ENCODE data around the gene APOL1. TPM values are rescaled to one million over a fixed set of nuclear protein-coding genes. Genes with fewer than 3 reads are reported as not detected.
A peak's percentile ranks its signal among the peaks of the same experiment; 100 is the strongest.

Gene APOL1
- total RNA-seq, 6 experiments from 2014 or later, result 85.1 to 299 (median 119) TPM

DNA sequence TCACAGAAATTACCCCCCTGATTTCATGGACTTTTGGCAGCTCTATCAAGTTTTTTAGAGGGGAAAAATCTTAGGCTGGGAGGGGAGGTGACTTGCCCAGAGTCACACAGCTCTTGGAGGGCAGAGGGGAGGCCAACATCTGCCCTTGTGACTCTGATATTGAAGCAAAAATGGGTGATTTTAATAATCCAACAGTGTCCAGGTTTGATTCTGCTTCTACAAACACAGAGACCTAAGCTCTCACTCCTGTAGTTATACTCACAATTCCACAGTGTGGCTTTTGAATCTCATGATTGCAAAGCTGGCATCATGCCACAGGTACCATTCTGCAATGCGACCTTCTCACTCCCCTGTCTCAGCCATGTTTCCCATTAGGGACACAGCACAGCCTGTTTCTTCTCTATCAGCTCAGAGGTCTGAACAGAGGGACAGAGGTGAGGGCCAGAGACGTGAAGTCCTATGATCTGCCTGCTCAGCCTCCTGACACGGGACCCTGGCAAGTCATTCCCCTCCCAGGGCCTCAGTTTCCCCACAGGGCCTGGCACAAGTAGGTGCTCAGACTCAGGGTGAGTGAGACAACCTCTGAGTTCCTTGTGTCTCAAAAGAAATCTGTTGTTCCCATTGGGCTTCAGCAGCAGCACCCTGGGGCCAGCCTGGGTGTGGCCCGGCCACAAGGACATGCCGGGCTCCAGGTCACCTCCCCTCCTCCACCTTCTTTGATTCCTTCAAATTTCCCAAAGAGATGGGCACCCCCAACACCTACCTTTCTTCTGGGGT lies 14.4 kb upstream of the APOL1 start:
- Histone ChIP-seq H3K4me3 (peak overlapping the region; percentile 73 to 84 (median 78)), H3K27ac (peak overlapping the region; percentile 78 to 95 (median 90)), H3K9me3 (no peaks in the 10 kb centered on the region), H3K36me3 (peaks cover 0 to 5% (median 0%) of the 10 kb centered on the region in 4 donors), H3K27me3 (no peaks in the 10 kb centered on the region), H3K4me1 (peaks cover 0 to 22% (median 7%) of the 10 kb centered on the region in 4 donors)
- DNase-seq (peak in 1 of 3 donors; percentile 67), ATAC-seq (peak; percentile 24 to 56 (median 45))
- 0% methylated on average over 5 of the region's 5 CpGs for WGBS (ENCODE audit: insufficient coverage, low coverage, low lambda C conversion rate, missing lambda C conversion rate)
- TF ChIP-seq, protein P1, sequence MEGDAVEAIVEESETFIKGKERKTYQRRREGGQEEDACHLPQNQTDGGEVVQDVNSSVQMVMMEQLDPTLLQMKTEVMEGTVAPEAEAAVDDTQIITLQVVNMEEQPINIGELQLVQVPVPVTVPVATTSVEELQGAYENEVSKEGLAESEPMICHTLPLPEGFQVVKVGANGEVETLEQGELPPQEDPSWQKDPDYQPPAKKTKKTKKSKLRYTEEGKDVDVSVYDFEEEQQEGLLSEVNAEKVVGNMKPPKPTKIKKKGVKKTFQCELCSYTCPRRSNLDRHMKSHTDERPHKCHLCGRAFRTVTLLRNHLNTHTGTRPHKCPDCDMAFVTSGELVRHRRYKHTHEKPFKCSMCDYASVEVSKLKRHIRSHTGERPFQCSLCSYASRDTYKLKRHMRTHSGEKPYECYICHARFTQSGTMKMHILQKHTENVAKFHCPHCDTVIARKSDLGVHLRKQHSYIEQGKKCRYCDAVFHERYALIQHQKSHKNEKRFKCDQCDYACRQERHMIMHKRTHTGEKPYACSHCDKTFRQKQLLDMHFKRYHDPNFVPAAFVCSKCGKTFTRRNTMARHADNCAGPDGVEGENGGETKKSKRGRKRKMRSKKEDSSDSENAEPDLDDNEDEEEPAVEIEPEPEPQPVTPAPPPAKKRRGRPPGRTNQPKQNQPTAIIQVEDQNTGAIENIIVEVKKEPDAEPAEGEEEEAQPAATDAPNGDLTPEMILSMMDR (IDR thresholded peaks at IDR 0.05), result no peak
- no peak for TF ChIP-seq POLR2A (IDR thresholded peaks at IDR 0.05)
- intact Hi-C loops (cut with DNase I), result loop anchor here (10.0 kb wide), 1 partner anchor 46 kb away; no protein-coding TSS in a partner anchor

DNA sequence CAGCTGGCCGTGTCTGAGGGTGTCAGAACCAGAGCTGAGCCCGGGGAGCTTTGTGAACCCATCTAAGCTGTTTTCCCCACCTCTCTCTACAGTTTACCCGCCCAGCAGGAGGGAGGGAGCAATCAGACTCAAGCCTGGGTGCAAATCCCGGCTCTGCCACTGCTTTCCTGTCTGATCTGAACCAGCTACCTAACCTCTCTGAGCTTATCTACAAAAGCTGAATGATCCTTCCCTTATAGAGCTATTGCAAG lies 13.9 kb upstream of the APOL1 start:
- ATAC-seq, result peak; percentile 6 to 24 (median 20)
- TF ChIP-seq, protein P1 (IDR thresholded peaks at IDR 0.05), result no peak
- no peak for TF ChIP-seq POLR2A (IDR thresholded peaks at IDR 0.05)
- peaks cover 0 to 22% (median 5%) of the 10 kb centered on the region in 4 donors for H3K4me1 ChIP-seq
- H3K27me3 ChIP-seq, result no peaks in the 10 kb centered on the region
- 0% methylated on average over 1 of the region's 4 CpGs for WGBS (ENCODE audit: insufficient coverage, low coverage, low lambda C conversion rate, missing lambda C conversion rate)
- H3K9me3 ChIP-seq, result no peaks in the 10 kb centered on the region
- peaks cover 0 to 2% (median 0%) of the 10 kb centered on the region in 4 donors for H3K36me3 ChIP-seq
- H3K4me3 ChIP-seq, result peak overlapping the region; percentile 73 to 84 (median 78)
- intact Hi-C loops (cut with DNase I), result loop anchor here (10.0 kb wide), 1 partner anchor 46 kb away; no protein-coding TSS in a partner anchor
- H3K27ac ChIP-seq, result peak overlapping the region; percentile 78 to 95 (median 90)
- DNase-seq, result no peak

DNA sequence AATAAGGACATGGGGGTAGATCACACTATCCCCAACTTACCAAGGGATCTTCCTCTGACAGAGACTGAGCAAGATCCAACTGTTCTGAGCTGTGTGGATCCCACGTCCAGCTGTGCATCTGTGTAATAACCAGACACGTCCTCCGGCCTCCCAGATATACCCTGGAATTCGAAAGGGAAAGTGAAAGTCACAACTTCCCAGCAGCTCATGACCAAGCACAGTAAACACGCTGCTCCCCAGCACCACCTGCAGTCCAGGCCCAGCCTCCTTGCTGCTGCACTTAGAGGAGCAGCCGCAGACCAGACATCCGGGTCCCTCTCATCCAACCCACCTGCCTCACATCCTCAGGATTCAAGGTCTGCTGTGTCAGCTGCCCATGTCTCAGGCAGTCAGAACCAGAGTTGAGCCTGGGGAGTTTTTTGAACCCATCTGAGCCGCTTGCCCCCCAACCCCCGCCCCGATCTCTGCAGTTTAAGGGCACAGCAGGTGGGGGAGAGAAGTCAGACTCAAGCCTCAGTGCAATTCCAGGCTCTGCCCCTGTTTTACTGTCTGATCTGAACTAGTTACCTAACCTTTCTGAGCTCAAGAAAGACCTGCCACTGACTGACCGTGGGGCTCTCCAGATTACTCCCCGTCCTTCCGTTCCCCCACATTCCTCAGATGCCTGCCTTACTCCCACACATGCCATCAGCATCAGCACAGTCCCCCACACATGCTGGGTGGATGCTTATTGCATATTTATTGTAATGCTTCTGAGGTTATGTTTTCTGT lies 13.3 kb upstream of the APOL1 start, which contains the start of gene APOL2:
Gene APOL2, minus strand, starts transcription at position 127 of the 771 bp plus-strand sequence. CDS start 6,365 bp downstream, outside the sequence.
- peak; percentile 91 for DNase-seq
- H3K9me3 ChIP-seq, result no peaks in the 10 kb centered on the region
- TF ChIP-seq POLR2A (IDR thresholded peaks at IDR 0.05), result peak; percentile 84
- TF ChIP-seq, protein P1 (IDR thresholded peaks at IDR 0.05), result peak; percentile 60 to 76 (median 72)
- H3K4me3 ChIP-seq, result peak within 1 kb of the TSS; percentile 73 to 84 (median 78)
- peaks cover 0 to 22% (median 5%) of the 10 kb centered on the region in 4 donors for H3K4me1 ChIP-seq
- no peaks in the 10 kb centered on the region for H3K27me3 ChIP-seq
- H3K27ac ChIP-seq, result peak within 1 kb of the TSS; percentile 78 to 95 (median 90)
- intact Hi-C loops (cut with DNase I), result loop anchor here (10.0 kb wide), 1 partner anchor 45 kb away; no protein-coding TSS in a partner anchor
- no peaks in the 10 kb centered on the region for H3K36me3 ChIP-seq
- 25% methylated on average over 10 of the region's 13 CpGs for WGBS (ENCODE audit: insufficient coverage, low coverage, low lambda C conversion rate, missing lambda C conversion rate)
- peak; percentile 91 to 97 (median 94) for ATAC-seq

DNA sequence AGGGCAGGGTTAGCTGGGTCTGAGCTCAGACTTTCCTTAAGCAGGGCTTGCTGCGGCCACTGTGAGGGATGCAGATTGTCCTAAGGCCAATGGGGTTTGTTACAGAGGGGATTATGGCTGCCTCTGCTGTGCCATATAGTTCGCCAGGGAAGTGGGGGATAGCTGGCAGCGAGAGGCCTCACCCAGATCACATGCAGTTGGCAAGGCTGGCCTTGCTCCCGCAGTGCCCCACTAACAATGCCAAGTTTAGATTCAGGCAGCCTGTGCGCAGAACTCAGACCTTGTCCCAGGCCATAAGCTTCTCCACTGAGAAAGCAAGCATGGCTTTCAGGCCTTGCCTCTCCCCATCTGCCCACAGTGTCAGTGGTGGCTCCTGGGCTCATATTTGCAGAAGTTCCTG lies 8.9 kb upstream of the APOL1 start:
- intact Hi-C loops (cut with DNase I), result no loop called here
- WGBS (ENCODE audit: insufficient coverage, low coverage, low lambda C conversion rate, missing lambda C conversion rate), result 40% methylated on average over 1 of the region's 5 CpGs
- H3K9me3 ChIP-seq, result no peaks in the 10 kb centered on the region
- H3K4me1 ChIP-seq, result peaks cover 0 to 15% (median 0%) of the 10 kb centered on the region in 4 donors
- no peak for ATAC-seq
- DNase-seq, result no peak
- H3K27ac ChIP-seq, result no peak overlapping the region
- TF ChIP-seq, protein P1 (IDR thresholded peaks at IDR 0.05), result no peak
- no peak for TF ChIP-seq POLR2A (IDR thresholded peaks at IDR 0.05)
- H3K36me3 ChIP-seq, result no peaks in the 10 kb centered on the region
- no peaks in the 10 kb centered on the region for H3K27me3 ChIP-seq
- no peak overlapping the region for H3K4me3 ChIP-seq

Data from right lobe of liver (tissue), 6 donors.